GM12864 (cell line): ENCODE results near the gene S100A10.

Source experiments
- DNase-seq: peaks from one replicate; pipeline ENCODE4 v3.0.0-alpha.2; 2011; ENCODE audit warnings: low read depth
- H3K4me3 ChIP-seq: 2 replicates; pipeline ENCODE4 v1.5.1; 2011; ENCODE audit warnings: mild to moderate bottlenecking, low read depth, low read length, control low read depth
- TF ChIP-seq, protein P1 (sequence below): IDR thresholded peaks from 2 replicates; pipeline ENCODE4 v1.5.1; 2011; ENCODE audit warnings: low read depth, mild to moderate bottlenecking, moderate library complexity, low read length, control low read depth, inconsistent platforms; ENCODE audit errors: missing control alignments

The S100A10 gene

DNA sequence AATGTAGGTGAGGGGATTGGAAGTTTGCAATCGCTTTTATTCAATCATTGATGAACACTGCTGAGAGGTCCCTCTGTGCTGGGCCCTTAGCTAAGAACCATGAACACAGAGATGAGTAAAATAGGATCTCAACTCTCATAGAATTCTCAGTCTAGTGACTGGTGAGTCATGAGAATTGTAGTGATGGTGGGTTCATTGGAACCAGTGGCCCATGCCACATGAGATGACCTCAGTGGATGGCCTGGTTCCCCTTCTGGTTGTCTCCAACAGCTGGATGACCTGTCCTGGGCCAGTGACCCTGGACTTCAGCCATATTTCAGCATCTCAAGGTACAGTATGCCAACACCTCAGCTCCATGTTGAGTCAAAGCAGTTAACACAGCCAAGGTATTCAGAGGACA, 21.3 kb upstream of the S100A10 start:
- TF ChIP-seq, protein P1, sequence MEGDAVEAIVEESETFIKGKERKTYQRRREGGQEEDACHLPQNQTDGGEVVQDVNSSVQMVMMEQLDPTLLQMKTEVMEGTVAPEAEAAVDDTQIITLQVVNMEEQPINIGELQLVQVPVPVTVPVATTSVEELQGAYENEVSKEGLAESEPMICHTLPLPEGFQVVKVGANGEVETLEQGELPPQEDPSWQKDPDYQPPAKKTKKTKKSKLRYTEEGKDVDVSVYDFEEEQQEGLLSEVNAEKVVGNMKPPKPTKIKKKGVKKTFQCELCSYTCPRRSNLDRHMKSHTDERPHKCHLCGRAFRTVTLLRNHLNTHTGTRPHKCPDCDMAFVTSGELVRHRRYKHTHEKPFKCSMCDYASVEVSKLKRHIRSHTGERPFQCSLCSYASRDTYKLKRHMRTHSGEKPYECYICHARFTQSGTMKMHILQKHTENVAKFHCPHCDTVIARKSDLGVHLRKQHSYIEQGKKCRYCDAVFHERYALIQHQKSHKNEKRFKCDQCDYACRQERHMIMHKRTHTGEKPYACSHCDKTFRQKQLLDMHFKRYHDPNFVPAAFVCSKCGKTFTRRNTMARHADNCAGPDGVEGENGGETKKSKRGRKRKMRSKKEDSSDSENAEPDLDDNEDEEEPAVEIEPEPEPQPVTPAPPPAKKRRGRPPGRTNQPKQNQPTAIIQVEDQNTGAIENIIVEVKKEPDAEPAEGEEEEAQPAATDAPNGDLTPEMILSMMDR: no peak
- no peak for DNase-seq

DNA sequence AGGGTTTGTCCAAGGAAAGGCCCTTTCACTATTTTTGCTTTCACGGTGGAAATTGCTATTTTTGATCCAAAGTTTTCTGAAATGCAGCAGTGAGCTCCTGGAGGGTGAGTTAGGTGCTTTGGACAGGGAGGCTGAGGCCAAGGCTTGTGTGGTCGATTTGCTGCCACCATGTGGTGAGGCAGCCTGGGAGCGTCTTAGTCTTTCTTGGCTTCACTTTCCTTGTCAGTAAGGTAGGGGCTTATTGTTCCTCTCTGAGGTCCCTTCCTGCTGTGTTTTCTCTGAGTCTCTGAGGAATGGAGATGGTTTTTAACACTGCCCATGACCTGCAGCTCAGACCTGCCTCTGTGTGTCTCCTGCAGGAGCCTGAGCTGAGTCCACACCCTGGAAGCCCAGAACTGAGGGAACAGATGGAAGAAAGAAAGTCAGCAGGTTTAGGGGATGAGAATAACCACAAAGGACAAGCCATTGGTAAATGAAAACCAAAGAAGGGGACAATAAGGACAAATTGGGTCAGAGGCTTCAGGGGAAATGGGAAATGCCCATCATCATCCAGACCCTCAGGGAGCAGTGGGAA, 20.1 kb upstream of the S100A10 start:
- TF ChIP-seq, protein P1: peak; percentile 85
- DNase-seq: no peak
- H3K4me3 ChIP-seq: no peak overlapping the region

More for the DNA sequence above, 21.3 kb upstream of the S100A10 start:
- H3K4me3 ChIP-seq: no peak overlapping the region

DNA sequence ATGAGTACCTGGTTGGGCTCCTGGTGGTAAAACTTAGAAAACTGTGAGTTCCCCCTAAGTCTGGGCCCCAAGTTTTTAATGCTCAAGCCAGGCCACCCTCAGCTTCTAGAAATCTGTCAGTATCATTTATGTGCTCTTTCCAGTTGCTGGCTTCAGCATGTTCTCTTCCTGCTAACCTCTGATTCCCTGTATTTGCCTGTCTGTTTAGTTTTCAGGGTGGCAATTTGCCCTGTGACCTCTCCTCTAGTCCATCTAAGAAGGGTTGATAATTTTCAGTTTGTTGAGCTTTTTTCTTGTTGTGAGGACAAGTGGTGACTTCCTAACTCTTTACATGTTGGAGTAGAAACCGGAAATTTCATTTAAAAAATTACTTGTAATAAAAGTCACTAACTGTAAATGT, 16.0 kb upstream of the S100A10 start:
- H3K4me3 ChIP-seq: no peak overlapping the region
- TF ChIP-seq, protein P1: no peak
- DNase-seq: no peak

DNA sequence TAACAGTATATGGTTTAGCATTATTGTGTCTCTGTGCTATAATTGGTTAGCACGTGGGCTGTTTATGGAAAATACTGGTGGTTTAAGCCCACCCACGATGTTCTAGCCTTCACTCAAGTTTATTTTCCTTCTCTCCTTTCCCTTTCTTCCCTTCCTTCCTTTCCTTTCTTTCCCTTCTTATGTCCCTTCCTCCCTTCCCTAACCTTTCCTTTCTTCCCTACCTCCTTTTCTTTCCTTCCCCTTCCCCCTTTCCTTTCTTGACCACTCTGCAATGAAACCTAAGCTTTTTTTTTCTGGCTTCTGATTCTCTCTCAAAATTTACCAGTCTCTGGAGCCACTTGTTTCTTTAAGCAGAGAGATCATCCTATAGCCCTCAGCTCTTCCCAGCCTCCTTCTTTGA, 13.4 kb upstream of the S100A10 start:
- DNase-seq: no peak
- H3K4me3 ChIP-seq: no peak overlapping the region
- TF ChIP-seq, protein P1: no peak

DNA sequence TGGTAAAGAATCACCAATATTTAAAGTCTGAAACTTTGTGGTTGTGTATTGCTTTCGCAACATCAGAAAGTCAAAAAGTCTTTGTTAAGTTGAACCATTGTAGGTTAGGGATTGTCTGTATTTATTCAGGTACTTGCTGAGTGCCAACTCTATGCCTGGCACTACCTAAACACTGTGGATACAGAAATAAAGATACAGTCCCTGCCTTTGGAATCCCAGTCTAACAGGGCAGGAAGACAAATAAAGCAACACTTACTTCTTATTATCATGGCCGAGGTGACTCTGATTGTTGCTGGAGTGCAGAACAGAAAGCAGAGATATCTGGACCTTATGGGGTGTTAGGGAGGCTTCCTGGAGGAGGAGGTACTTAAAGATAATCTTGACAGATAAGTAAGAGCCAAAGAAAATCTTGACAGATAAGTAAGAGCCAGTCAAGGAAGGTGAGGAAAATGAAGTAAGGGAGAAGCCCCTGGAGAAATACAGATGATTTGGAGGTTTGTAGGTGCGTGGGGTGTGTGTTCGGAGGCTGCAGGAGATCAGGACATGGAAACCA, 11.8 kb upstream of the S100A10 start:
- TF ChIP-seq, protein P1: no peak

DNA sequence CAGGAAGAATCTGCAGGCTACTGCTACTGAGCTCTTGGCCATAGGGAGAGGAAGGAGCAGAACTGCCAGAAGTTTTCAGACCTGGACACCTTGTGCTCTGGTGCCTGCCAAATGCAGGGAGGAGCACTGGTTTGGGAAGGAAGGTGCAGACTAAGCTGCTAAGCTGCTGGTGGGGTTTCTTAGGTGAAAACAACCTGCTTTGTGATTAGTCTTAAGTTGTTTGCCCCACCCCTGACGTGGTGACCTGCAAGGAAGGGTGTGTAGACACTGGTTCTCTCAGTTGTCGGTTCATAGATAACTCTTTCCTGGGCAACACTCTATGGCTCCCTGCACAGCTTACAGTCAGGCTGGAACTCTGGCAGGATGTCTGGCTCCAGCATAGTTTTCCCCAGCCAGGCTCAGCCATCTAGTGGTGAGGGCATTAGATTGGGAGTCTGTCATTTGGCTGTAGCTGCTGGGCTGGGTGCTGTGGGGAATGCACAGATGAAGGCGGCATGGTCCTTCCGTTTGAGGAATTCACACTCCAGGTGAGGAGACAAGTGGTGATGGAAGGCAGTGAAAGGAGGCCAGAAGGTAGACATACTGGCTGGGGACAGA, 10.3 kb upstream of the S100A10 start:
- no peak overlapping the region for H3K4me3 ChIP-seq
- TF ChIP-seq, protein P1: no peak
- DNase-seq: no peak

More for the DNA sequence above, 11.8 kb upstream of the S100A10 start:
- no peak overlapping the region for H3K4me3 ChIP-seq
- no peak for DNase-seq

DNA sequence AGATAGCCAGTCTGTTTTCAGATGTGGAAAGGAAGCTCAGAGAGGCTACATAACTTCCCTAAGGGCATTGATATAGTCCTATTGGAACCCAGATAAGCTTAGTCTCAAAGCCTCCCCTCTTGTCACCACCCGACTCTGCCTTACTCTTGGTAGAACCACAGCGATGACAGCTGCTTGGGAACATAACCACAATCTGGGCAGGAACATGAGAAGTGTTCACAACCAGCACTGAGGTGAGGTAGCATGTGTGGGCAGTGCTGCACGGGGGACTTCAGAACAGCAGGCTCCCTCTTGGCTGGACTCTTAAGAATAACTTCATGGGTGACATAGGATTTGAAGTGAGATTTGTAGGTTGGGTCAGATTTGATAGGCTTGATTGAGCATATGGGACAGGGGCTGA, 9.3 kb upstream of the S100A10 start:
- TF ChIP-seq, protein P1: no peak
- H3K4me3 ChIP-seq: no peak overlapping the region
- DNase-seq: no peak
